Stimulated activated CD4-positive, alpha-beta T cell treated with anti-CD3 and anti-CD28 coated beads, Interleukin-4, amount 100 ng/mL, for 1 hour (primary cell): ENCODE results near the gene FRMPD3.
"Not testable (repeated sequence)": the region's sequence is repeated elsewhere in the genome, so short reads cannot be mapped to it uniquely, and the experiment has no call there.

Experiments used
- DNase-seq: peaks from one replicate; pipeline ENCODE4 v3.0.0-alpha.2; 2020

FRMPD3 gene

GRCh38 chrX:107448998-107449835 is at the start of gene FRMPD3:
FRMPD3 (plus strand) TSS chrX:107449652; CDS start chrX:107526589, 76,937 bp downstream.
- peak; percentile 3 for DNase-seq

GRCh38 chrX:107420571-107420970 is 28.9 kb upstream of the FRMPD3 start:
- no peak for DNase-seq

GRCh38 chrX:107421337-107421861 is 28.1 kb upstream of the FRMPD3 start:
- no peak for DNase-seq

- peak; percentile 19 for DNase-seq
Measured at GRCh38 chrX:107429090-107429489, 20.4 kb upstream of the FRMPD3 start.

- no peak for DNase-seq
Measured at GRCh38 chrX:107440187-107440586, 9.3 kb upstream of the FRMPD3 start.

- no peak for DNase-seq
Measured at GRCh38 chrX:107440692-107441091, 8.8 kb upstream of the FRMPD3 start.

GRCh38 chrX:107442914-107443527 is 6.4 kb upstream of the FRMPD3 start:
- DNase-seq: no peak

GRCh38 chrX:107445146-107445545 is 4.3 kb upstream of the FRMPD3 start:
- no peak for DNase-seq

GRCh38 chrX:107445631-107446030 is 3.8 kb upstream of the FRMPD3 start:
- no peak for DNase-seq

GRCh38 chrX:107447642-107448041 is 1.8 kb upstream of the FRMPD3 start:
- DNase-seq: no peak

GRCh38 chrX:107448625-107448997 is 841 bp upstream of the FRMPD3 start:
- DNase-seq: no peak

GRCh38 chrX:107450823-107451509 is 1.5 kb downstream of the FRMPD3 start:
- DNase-seq: peak; percentile 2

- no peak for DNase-seq
Measured at GRCh38 chrX:107451731-107452130, 2.3 kb downstream of the FRMPD3 start.

GRCh38 chrX:107452581-107452980 is 3.1 kb downstream of the FRMPD3 start:
- no peak for DNase-seq

- no peak for DNase-seq
Measured at GRCh38 chrX:107454302-107454701, 4.8 kb downstream of the FRMPD3 start.

GRCh38 chrX:107457289-107457688 is 7.8 kb downstream of the FRMPD3 start:
- no peak for DNase-seq

GRCh38 chrX:107465932-107466620 is 16.6 kb downstream of the FRMPD3 start:
- no peak for DNase-seq

GRCh38 chrX:107467271-107467670 is 17.8 kb downstream of the FRMPD3 start:
- no peak for DNase-seq

GRCh38 chrX:107470198-107470597 is 20.7 kb downstream of the FRMPD3 start:
- DNase-seq: no peak

GRCh38 chrX:107470971-107471370 is 21.5 kb downstream of the FRMPD3 start:
- DNase-seq: no peak

GRCh38 chrX:107471420-107471819 is 22.0 kb downstream of the FRMPD3 start:
- not testable (repeated sequence) for DNase-seq

- DNase-seq: no peak
Measured at GRCh38 chrX:107477406-107477805, 28.0 kb downstream of the FRMPD3 start.

- DNase-seq: no peak
Measured at GRCh38 chrX:107480272-107480671, 30.8 kb downstream of the FRMPD3 start.
